ENCODE data around the gene APMAP.
"Not testable (repeated sequence)": the region's sequence is repeated elsewhere in the genome, so short reads cannot be mapped to it uniquely, and the experiment has no call there.

APMAP gene

DNA sequence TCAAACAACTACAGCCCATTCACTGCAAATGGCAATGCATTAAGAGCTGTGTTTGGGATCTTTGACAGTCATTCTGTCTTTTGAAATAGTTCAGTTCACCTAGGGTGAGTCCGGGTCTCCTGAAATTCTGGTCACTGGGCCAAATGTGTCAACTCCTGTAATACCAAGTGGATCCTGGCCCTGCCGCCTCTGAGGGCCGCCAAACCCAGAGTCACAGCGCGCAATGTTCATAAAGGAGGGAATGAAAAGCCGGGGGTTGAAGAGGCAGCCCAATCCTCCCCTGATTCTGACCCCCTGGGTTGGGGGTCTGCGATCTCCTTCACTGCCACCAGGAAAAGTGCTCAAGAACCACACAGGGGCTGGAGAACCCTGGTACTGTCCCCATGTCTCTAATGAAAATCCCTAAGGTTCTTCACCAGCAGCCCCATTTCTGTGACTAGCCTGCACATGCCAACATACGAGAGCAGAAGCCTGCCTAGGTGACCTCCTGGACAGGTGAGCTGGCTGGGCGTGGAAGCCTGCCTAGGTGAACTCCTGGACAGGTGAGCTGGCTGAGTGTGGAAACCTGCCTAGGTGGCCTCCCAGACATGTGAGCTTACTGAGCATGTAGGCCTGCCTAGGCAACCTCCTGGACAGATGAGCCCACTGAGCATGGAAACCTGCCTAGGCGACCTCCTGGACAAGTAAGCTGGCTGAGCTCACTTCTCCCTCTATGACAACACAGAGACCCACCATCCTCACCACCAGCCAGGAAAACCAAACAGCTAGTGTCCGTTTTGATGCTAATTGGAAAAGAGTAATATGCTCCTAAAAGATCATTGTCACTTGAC is 16.1 kb upstream of the APMAP start:
- DNase-seq (ENCODE audit: low read depth in 1 of 2, low spot score in 1 of 2): no peak

DNA sequence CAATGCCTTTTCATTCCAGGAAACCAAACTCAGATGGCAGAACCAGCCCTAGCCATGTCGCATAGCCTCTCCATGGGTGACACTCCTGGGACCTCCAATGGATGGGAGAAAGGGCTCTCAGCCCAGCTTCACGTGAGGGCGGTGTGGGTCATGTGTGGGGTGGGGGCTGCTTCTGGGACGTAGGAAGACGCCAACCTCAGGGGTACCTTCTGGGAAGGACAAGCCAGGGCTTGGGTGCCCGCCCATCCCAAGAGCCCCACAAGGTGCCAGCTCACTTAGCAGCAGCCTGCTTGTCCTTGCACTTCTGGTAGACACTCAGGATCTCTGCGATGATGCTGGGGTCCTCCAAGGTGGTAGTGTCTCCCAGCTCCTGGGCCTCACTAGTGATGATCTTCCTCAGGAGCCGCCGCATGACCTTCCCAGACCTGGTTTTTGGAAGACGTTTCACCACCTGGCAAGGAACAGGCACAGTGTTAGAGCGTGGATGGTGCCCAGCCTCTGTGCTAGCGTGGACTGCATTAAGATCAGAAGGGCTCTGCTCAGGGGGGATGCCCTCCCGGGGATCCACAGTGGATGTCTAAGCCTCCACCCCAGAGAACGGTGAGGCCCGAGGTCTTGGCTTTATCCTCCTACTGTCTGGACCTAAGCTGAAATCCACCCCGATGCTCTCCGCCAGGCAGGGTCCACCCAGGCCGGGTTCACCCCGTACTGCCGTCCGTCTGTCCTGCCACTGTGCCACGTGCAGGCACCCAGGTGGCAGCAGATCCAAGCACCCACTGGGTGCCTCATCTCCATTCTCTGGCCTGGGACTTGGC is 15.1 kb upstream of the APMAP start:
- DNase-seq (ENCODE audit: low read depth in 1 of 2, low spot score in 1 of 2): no peak

DNA sequence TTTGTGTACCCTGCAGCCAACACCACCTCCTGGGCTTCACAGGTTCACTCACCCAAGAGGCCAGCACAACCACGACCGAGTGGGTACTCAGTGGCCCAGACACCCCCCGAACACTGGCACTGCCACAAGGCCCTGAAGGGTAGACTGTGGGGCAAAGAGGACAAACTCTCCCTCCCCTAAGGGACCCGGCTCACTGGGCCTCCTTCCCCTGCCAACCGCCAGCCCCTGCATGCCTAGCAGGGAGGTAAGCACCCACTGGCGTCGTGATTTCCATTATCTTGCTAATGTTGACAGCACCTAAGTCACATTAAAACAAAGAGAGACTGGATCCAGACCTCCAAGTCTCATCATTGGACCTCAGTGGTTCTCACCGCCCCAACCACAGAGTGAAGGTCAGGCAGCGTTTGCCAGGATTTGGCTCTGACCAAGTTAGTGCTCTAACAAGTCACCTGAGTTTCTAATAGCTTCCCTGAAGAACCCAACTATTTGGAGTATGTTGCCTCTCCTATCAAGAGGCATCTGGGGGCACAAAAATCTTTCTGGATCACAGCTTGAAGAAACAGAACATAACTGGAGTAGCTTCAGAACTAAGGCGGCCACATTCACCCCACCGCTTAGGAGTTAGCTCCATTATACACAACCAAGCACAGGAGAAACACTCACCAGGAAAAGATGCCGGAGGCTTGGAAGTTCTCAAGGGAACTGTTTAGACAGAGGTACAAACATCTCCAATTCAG is 14.0 kb upstream of the APMAP start:
- DNase-seq (ENCODE audit: low read depth in 1 of 2, low spot score in 1 of 2): no peak

DNA sequence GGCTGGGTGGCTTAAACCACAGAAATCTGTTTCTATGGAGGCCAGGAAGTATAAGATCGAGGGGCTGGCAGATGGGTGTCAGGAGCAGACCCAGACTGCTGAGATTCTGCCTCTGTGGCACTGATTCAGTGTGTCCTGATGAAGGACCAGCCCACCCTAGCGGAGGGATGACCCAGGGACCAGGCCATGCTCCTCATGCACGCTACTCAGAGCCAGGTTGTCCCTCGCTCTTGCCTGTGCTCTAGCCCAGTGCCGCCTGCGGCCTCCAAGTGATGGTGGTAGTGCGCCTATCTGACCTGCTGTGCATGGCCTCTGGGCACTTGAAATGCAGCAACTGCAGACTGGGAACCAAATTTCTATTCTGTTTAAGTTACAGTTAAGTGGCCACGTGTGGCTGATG is 13.1 kb upstream of the APMAP start:
- no peak for DNase-seq (ENCODE audit: low read depth in 1 of 2, low spot score in 1 of 2)

DNA sequence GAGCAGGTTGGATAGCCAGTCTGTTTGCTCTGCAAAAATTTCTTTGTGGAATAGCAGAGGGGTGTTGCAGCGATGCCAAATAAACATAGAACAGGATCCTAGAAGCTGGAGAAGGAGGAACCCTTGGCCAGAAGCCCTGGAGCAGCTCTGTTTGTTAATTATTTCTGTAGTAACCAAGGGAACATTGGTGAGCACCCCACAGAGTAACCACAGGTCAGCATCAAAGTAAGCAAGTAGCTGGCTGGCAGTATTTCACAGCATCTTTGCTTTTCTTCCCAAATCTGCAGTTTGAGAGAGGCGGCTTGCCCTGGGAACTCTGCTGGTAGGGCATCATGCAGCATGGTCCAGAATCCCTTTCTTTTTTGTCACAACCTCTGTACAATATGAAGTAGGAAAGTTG is 12.7 kb upstream of the APMAP start:
- DNase-seq (ENCODE audit: low read depth in 1 of 2, low spot score in 1 of 2): no peak

DNA sequence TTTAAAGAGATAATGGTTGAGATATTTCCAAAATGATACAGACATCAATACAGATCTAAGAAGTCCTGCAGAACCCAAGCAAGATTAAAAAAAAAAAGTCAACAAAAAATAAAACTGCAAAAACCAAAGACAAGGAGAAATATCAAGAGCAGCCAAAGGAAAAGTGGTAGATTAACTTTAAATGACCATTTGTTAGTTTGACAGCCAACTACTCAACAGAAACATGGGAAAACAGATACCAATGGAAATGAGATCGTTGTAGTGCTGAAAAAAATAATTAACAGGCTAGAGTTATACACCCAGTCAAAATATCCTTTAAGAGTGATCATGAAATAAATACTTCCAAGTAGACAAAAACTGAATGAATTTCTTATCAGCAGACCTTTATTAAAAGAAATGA is 10.5 kb upstream of the APMAP start:
- DNase-seq (ENCODE audit: low read depth in 1 of 2, low spot score in 1 of 2): no peak

DNA sequence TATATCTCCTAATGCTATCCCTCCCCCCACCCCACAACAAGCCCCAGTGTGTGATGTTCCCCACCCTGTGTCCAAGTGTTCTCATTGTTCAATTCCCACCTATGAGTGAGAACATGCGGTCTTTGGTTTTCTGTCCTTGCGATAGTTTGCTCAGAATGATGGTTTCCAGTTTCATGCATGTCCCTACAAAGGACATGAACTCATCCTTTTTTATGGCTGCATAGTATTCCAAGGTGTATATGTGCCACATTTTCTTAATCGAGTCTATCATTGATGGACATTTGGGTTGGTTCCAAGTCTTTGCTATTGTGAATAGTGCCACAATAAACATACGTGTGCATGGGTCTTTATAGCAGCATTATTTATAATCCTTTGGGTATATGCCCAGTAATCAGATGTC is 8.8 kb upstream of the APMAP start:
- DNase-seq (ENCODE audit: low read depth in 1 of 2, low spot score in 1 of 2): not testable (repeated sequence)

DNA sequence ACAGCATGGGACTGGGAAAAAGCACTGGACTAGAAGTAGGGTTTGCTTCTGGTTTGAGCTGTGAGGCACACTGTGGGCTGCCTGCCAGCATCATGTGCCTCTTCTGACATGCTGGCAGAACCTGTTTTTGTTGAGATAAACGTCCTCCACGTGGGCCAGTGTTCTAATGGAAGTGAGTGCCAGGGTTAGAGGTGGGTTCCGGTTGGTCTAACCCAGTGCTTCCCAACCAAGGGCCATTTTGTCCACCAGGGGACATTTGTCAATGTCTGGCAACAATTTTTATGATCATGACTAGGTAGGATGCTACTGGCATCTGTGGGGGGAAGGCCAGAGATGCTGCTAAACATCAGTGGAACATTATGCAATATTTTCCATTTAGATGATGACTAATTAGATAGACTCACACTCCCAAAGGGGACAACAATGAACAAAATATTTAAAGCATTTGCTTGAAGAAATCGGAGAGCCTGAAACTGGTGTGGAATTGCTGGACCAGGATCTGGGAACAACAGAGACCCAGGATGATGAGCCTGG is 7.8 kb upstream of the APMAP start:
- no peak for DNase-seq (ENCODE audit: low read depth in 1 of 2, low spot score in 1 of 2)

DNA sequence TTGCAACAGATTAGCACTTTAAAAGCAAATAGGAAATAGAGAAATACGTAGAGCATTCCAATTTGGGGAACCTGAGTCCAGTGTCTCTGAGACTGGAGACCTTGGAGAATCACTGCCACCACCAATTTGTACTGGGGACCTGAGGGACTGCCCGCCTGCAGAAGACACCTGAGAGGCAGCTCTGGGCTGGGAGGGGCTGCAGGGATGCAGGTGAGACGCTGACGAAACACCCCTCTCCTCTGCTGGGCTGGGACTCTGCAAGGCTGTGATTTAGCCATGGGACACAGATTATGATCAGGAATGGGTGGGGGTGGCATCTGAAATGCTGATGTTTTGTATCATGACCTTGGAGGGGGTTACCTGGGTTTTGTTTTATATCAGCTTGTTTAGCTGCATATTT is 7.0 kb upstream of the APMAP start:
- DNase-seq (ENCODE audit: low read depth in 1 of 2, low spot score in 1 of 2): no peak

DNA sequence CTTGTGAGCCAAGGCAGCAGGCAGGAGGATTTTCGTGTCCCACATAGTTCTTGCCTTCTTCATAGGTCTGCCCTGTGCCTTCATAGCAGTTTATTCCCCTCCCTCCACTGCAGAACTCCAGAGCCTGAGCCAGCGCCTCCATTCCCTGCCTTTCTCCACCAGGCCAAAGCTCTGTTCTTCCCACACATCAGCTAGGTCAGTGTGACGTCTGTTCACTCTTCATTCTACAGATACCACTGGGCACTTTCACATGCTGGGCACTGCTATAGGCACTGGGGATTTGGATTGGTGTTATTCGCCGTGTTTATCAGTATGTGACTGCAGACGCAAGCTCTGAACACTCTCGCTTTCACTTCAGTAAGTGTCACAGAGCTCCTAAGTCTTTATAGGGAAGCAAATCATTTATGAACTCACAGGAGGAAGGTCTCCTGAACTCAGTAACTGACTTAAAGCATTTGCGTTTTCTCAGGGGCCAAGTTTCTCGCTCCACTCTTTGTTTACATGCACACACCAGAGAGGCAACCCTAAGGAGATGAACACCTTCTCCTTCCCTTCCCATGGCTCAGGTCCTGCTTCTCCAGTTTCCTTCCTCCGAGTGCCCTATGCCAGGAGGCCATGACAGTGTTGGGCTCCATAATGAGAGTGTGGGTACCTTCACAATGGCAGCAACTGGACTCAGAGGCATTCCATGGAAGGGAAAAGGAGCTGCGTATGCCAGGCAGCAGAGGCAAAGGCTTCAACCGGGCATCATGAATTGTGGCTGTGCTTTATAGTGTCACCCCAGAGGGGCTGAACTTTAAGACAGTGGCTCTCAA is 6.3 kb upstream of the APMAP start:
- no peak for DNase-seq (ENCODE audit: low read depth in 1 of 2, low spot score in 1 of 2)

DNA sequence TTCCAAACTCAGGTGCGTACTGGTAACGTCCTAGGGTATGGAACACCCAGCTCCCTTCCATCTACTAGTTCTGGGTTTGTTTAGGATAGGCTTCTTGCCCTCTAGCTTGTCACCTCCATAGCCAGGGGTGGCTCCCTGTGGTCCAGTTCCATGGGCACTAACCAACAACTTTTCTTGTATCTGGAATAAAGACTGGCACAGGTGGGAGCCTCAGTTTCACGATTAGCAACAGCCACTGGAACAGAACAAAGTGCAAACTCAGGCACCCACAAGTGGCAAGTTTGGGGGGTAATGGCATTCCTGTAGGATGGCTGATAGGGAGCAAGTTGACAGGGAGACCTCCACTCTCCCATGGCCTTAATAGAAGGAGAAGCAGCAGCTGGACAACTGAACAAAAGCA is 5.6 kb upstream of the APMAP start:
- DNase-seq (ENCODE audit: low read depth in 1 of 2, low spot score in 1 of 2): no peak

DNA sequence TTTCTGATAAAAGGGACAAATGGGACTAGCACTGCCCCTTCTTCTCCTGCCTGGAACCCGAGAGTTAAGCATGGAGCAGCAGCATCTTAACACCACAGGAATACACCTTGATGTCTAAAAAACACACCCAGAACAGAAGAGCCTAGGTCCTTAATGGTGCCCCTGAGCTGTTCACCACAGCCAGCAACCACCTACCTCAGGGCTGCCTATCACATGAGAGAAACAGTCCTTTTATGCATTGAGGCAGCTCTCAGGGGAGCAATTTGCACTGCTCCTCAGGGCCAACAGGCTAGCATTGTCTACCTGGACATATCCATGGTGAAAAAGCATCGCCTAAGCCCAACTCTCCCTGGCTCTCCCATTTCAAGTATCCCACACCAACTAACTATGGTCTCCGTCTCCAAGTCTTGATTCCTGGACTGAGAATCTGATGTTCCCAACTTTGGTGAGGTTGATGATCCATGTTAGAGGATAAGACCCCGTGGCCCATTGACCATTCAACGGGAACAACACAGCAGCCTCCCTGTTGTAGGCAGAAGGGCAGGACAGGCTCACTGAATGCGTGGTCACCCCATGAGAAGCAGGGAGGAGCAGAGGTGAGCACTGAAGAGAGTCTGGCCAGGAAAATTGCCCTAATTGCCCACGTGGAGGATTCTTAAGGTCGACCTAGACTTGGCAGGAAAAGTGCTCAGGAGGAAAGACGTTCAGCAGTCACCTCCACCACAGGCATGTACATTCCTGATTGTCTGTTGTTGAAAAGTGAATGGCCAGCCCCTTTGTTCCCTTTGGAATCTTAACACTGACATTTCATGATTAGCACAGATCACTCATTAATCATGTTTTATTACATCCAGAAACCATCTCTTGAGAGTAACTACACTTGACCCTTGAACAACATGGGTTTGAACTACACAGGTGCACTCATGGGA is 4.2 kb upstream of the APMAP start:
- DNase-seq (ENCODE audit: low read depth in 1 of 2, low spot score in 1 of 2): no peak

DNA sequence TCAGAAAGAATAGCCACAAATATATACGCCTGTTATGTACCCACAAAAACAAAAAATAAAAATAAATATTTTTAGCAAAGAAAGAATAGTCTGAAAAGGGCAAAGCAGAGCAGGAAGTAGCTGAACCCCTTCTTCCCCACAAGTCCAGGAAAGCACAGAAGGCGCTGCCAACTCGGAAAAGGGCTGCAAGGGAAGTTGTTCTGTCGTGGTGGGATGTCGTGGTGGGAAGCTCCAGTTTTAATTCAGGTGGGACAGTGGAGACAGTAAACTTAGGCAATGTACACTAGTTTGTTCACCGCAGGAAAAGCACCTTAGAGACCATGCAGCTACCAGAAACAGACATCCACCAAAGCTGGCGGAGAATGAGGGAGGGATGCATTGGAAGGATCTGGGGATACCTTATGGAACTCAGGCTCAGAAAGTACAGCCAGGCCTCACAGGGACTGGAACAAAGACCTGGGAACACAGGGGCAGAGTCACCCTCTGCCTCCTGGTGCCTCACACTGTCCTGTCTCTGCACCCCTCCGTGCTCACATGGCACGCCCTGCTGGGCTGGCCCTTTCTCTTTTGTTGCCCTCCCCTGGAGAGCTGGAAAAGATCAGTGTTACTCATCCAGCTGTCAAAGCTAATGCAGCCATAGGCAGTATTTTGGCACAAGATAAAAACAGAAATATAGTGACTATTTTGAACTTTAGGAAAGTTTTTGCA is 3.3 kb upstream of the APMAP start:
- no peak for DNase-seq (ENCODE audit: low read depth in 1 of 2, low spot score in 1 of 2)

DNA sequence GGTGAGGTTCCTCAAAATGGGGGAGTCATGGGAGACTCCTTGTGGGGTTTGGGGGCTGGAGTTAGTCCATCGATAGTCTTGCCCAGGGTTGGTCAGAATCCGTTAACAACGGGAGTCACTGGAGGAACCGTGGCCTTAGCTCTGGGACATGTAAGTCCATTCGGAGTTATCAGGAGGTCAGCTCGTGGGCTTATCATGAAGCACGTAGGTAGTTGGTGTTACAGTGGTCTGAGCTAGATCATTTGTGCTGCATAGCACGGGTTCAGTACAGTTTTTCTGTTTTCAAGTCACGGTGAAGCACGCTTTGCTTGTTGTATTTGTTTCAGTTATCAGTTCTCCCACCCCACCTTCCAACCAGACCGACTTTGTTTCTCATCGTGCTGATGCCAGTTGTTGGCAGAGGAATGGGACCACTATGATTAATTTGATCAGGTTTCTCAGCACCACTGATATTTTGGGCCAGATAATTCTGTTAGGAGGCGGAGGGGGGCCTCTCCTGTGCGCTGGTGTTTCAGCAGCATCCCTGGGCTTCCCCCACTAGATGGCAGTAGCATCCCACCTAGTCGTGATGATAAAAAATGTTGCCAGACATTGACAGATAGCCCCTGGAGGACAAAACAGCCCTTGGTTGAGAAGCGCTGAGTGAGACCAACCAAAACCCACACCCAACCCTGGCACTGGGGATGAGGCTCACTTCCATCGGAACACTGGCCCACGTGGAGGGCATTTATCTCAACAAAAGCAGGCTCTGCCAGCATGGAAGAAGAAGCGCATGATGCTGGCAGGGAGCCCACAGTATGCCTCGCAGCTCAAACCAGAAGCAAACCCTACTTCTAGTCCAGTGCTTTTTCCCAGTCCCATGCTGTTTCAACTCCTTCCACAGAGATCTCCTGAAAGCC is 2.2 kb upstream of the APMAP start:
- DNase-seq (ENCODE audit: low read depth in 1 of 2, low spot score in 1 of 2): peak; percentile 65 to 67

DNA sequence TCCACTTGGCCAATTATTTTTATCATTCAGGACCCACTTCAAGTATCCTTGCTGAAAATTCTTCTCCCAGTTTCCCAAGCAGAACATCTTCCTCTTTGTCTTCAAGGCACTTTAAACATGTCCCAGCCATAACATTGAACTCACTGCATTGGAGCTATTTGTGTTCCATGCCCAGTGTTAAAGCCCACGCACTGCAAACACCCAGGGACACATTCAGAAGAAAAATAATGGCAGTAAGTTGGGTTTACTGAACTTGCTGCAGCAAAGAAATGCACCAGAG is 1.6 kb upstream of the APMAP start:
- no peak for DNase-seq (ENCODE audit: low read depth in 1 of 2, low spot score in 1 of 2)

DNA sequence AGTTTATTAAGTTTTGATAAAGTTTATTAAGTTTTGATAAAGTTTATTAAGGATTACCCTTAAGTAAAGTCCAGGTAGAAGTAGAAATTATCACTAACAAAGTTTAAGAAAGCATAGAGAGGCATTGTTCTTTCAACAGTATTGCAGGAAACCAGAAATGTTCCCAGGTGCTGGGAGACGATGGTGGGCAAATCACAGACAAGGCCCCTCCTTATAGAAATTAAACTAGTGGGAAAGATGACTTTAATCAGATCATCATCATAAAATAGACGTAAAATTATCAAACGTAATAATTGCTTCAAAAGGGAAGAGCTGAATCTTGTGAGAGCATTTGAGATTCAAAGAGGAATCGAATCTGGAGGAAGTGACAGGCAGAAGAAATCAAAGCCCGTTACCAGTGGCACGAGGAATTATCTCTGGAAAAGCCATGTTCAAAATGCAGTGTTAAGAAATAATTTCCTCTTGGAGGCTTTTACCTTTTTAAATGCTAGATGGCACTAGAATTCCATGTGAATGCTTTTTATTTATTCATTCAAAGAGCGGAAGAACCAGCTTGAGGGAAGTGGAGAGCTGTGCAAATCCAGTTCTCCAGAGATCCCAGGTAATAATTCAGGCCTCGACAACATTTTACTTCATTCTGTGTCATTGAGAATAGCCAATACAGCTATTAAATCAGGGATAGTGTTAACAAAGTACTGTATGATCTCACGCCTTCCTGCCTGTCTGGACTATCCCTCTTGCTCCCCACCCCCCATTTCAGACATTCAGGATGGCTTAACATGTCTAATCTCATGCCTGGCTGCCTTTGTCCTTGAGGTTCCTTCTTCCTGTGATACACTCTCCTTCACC is 1.0 kb upstream of the APMAP start:
- no peak for DNase-seq (ENCODE audit: low read depth in 1 of 2, low spot score in 1 of 2)

DNA sequence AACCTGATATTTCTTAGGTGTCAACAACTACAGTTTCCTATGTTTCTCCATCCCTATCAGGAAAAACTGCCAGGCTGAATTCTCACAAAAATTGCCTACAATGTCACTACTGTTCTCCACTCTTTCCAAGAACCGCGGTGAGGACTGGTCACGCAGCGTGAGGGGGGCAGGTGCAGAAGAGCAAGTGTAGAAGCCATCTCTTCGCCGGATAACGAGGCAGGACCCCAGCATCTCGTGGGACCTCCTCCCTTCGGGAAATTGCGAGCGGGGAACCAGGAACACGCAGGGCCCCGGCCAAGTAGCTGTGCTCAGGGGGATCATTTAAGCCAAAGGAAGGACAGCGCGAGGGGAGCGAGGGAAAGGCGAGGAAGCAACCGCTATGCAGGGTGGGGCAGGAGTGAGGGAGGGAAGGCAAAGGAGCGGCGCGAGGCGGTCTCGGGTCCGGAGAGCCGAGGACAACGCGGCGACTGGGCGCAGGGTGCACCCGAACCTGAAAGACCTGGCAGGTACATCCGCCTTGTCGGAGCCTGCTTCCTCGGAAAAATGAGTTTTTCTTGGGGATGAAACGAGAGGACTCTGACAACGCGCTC is 559 bp downstream of the APMAP start:
- no peak for DNase-seq (ENCODE audit: low read depth in 1 of 2, low spot score in 1 of 2)

All from activated T-helper 1 cell treated with anti-CD3 and anti-CD28 coated beads, Interleukin-2, amount 50 U/mL, for 16 hours (primary cell).